ENCODE results near the gene ROPN1L.
A peak's percentile ranks its signal among the peaks of the same experiment; 100 is the strongest.

Gene ROPN1L

GRCh38 chr5:10489810-10490426, 48.2 kb downstream of the ROPN1L start:
- no peak overlapping the region for H2AK5ac ChIP-seq (ENCODE audit: low read length)
- no peak overlapping the region for H3K4ac ChIP-seq (ENCODE audit: low read depth, low read length)
- peaks cover 12% of the 10 kb centered on the region for H3K9me3 ChIP-seq (ENCODE audit: insufficient read depth, low read depth, low read length)
- no peak overlapping the region for H3K23ac ChIP-seq (ENCODE audit: low read length)
- H4K8ac ChIP-seq (ENCODE audit: low read depth, low read length), result no peak overlapping the region
- H2BK12ac ChIP-seq (ENCODE audit: low read length), result no peak overlapping the region
- no peaks in the 10 kb centered on the region for H3K36me3 ChIP-seq (ENCODE audit: control insufficient read depth in 1 of 2, insufficient read depth in 2 of 2, low read length in 2 of 2)
- H3K4me3 ChIP-seq (ENCODE audit: low read depth, low read length), result no peak overlapping the region
- no peak overlapping the region for H3K14ac ChIP-seq (ENCODE audit: low read length)
- H3K27ac ChIP-seq (ENCODE audit: low read depth, low read length), result no peak overlapping the region
- no peak overlapping the region for H2BK5ac ChIP-seq (ENCODE audit: low read depth, low read length, poor library complexity)
- no peak overlapping the region for H2AFZ ChIP-seq (ENCODE audit: insufficient read depth, low read length, poor library complexity)
- no peaks in the 10 kb centered on the region for H3K4me1 ChIP-seq (ENCODE audit: control insufficient read depth in 1 of 2, insufficient read depth in 2 of 2, low read length in 2 of 2)
- H4K91ac ChIP-seq (ENCODE audit: low read depth, low read length), result no peak overlapping the region
- H3K79me2 ChIP-seq (ENCODE audit: control insufficient read depth, insufficient read depth, low read length, poor library complexity), result no peaks in the 10 kb centered on the region
- no CpG with 5 or more reads among the region's 8 CpGs for WGBS (ENCODE audit: extremely low coverage, insufficient coverage, insufficient read length)
- no peak overlapping the region for H3K9ac ChIP-seq (ENCODE audit: low read length)
- no peaks in the 10 kb centered on the region for H3K27me3 ChIP-seq (ENCODE audit: insufficient read depth, low read length)
- H4K12ac ChIP-seq (ENCODE audit: low read depth, low read length), result no peak overlapping the region
- H2BK120ac ChIP-seq (ENCODE audit: insufficient read depth, low read length, poor library complexity), result no peak overlapping the region
- H3K79me1 ChIP-seq (ENCODE audit: low read length), result peaks cover 2% of the 10 kb centered on the region
- no peak overlapping the region for H3K18ac ChIP-seq (ENCODE audit: low read length)
- peak in 1 of 2 donors; percentile 13 for DNase-seq
- no peak overlapping the region for H3K4me2 ChIP-seq (ENCODE audit: low read length)

GRCh38 chr5:10490927-10491672, 49.4 kb downstream of the ROPN1L start:
- Histone ChIP-seq H3K4ac (ENCODE audit: low read depth, low read length) (no peak overlapping the region), H3K14ac (ENCODE audit: low read length) (no peak overlapping the region), H3K79me2 (ENCODE audit: control insufficient read depth, insufficient read depth, low read length, poor library complexity) (no peaks in the 10 kb centered on the region), H3K27me3 (ENCODE audit: insufficient read depth, low read length) (no peaks in the 10 kb centered on the region), H2BK12ac (ENCODE audit: low read length) (no peak overlapping the region), H3K4me3 (ENCODE audit: low read depth, low read length) (no peak overlapping the region), H3K4me2 (ENCODE audit: low read length) (no peak overlapping the region), H3K36me3 (ENCODE audit: control insufficient read depth in 1 of 2, insufficient read depth in 2 of 2, low read length in 2 of 2) (no peaks in the 10 kb centered on the region), H2AK5ac (ENCODE audit: low read length) (no peak overlapping the region), H2BK5ac (ENCODE audit: low read depth, low read length, poor library complexity) (no peak overlapping the region), H4K91ac (ENCODE audit: low read depth, low read length) (no peak overlapping the region), H3K79me1 (ENCODE audit: low read length) (peaks cover 2% of the 10 kb centered on the region), H2AFZ (ENCODE audit: insufficient read depth, low read length, poor library complexity) (no peak overlapping the region), H4K12ac (ENCODE audit: low read depth, low read length) (no peak overlapping the region), H3K23ac (ENCODE audit: low read length) (no peak overlapping the region), H4K8ac (ENCODE audit: low read depth, low read length) (no peak overlapping the region), H3K27ac (ENCODE audit: low read depth, low read length) (no peak overlapping the region), H3K9ac (ENCODE audit: low read length) (no peak overlapping the region), H3K4me1 (ENCODE audit: control insufficient read depth in 1 of 2, insufficient read depth in 2 of 2, low read length in 2 of 2) (no peaks in the 10 kb centered on the region), H2BK120ac (ENCODE audit: insufficient read depth, low read length, poor library complexity) (no peak overlapping the region), H3K18ac (ENCODE audit: low read length) (no peak overlapping the region), H3K9me3 (ENCODE audit: insufficient read depth, low read depth, low read length) (peaks cover 11% of the 10 kb centered on the region)
- no CpG with 5 or more reads among the region's 14 CpGs for WGBS (ENCODE audit: extremely low coverage, insufficient coverage, insufficient read length)
- DNase-seq, result no peak

GRCh38 chr5:10491673-10492026, 50.0 kb downstream of the ROPN1L start:
- H3K36me3 ChIP-seq (ENCODE audit: control insufficient read depth in 1 of 2, insufficient read depth in 2 of 2, low read length in 2 of 2), result no peaks in the 10 kb centered on the region
- no peak overlapping the region for H2BK120ac ChIP-seq (ENCODE audit: insufficient read depth, low read length, poor library complexity)
- no peak overlapping the region for H3K23ac ChIP-seq (ENCODE audit: low read length)
- H3K9me3 ChIP-seq (ENCODE audit: insufficient read depth, low read depth, low read length), result peaks cover 11% of the 10 kb centered on the region
- no peak overlapping the region for H3K4me3 ChIP-seq (ENCODE audit: low read depth, low read length)
- no peak overlapping the region for H3K18ac ChIP-seq (ENCODE audit: low read length)
- H2AFZ ChIP-seq (ENCODE audit: insufficient read depth, low read length, poor library complexity), result no peak overlapping the region
- H3K27me3 ChIP-seq (ENCODE audit: insufficient read depth, low read length), result no peaks in the 10 kb centered on the region
- H4K12ac ChIP-seq (ENCODE audit: low read depth, low read length), result no peak overlapping the region
- H3K4me1 ChIP-seq (ENCODE audit: control insufficient read depth in 1 of 2, insufficient read depth in 2 of 2, low read length in 2 of 2), result no peaks in the 10 kb centered on the region
- H3K4me2 ChIP-seq (ENCODE audit: low read length), result no peak overlapping the region
- H3K9ac ChIP-seq (ENCODE audit: low read length), result no peak overlapping the region
- peaks cover 2% of the 10 kb centered on the region for H3K79me1 ChIP-seq (ENCODE audit: low read length)
- H2BK5ac ChIP-seq (ENCODE audit: low read depth, low read length, poor library complexity), result no peak overlapping the region
- no peak overlapping the region for H2BK12ac ChIP-seq (ENCODE audit: low read length)
- no peak overlapping the region for H3K27ac ChIP-seq (ENCODE audit: low read depth, low read length)
- no peak overlapping the region for H4K91ac ChIP-seq (ENCODE audit: low read depth, low read length)
- no CpG with 5 or more reads among the region's 9 CpGs for whole genome bisulfite sequencing (ENCODE audit: extremely low coverage, insufficient coverage, insufficient read length)
- DNase-seq, result no peak
- no peak overlapping the region for H3K4ac ChIP-seq (ENCODE audit: low read depth, low read length)
- H3K14ac ChIP-seq (ENCODE audit: low read length), result no peak overlapping the region
- H3K79me2 ChIP-seq (ENCODE audit: control insufficient read depth, insufficient read depth, low read length, poor library complexity), result no peaks in the 10 kb centered on the region
- H2AK5ac ChIP-seq (ENCODE audit: low read length), result no peak overlapping the region
- no peak overlapping the region for H4K8ac ChIP-seq (ENCODE audit: low read depth, low read length)

- Histone ChIP-seq H3K27ac (ENCODE audit: low read depth, low read length) (no peak overlapping the region), H3K27me3 (ENCODE audit: insufficient read depth, low read length) (no peaks in the 10 kb centered on the region), H4K91ac (ENCODE audit: low read depth, low read length) (no peak overlapping the region), H2AK5ac (ENCODE audit: low read length) (no peak overlapping the region), H3K23ac (ENCODE audit: low read length) (no peak overlapping the region), H4K12ac (ENCODE audit: low read depth, low read length) (no peak overlapping the region), H3K14ac (ENCODE audit: low read length) (no peak overlapping the region), H3K18ac (ENCODE audit: low read length) (no peak overlapping the region), H3K36me3 (ENCODE audit: control insufficient read depth in 1 of 2, insufficient read depth in 2 of 2, low read length in 2 of 2) (no peaks in the 10 kb centered on the region), H2BK12ac (ENCODE audit: low read length) (no peak overlapping the region), H3K79me1 (ENCODE audit: low read length) (no peaks in the 10 kb centered on the region), H2BK5ac (ENCODE audit: low read depth, low read length, poor library complexity) (no peak overlapping the region), H3K9ac (ENCODE audit: low read length) (no peak overlapping the region), H3K4me3 (ENCODE audit: low read depth, low read length) (no peak overlapping the region), H3K4me1 (ENCODE audit: control insufficient read depth in 1 of 2, insufficient read depth in 2 of 2, low read length in 2 of 2) (no peaks in the 10 kb centered on the region), H3K4me2 (ENCODE audit: low read length) (no peak overlapping the region), H3K4ac (ENCODE audit: low read depth, low read length) (no peak overlapping the region), H2BK120ac (ENCODE audit: insufficient read depth, low read length, poor library complexity) (no peak overlapping the region), H2AFZ (ENCODE audit: insufficient read depth, low read length, poor library complexity) (no peak overlapping the region), H4K8ac (ENCODE audit: low read depth, low read length) (no peak overlapping the region), H3K79me2 (ENCODE audit: control insufficient read depth, insufficient read depth, low read length, poor library complexity) (no peaks in the 10 kb centered on the region), H3K9me3 (ENCODE audit: insufficient read depth, low read depth, low read length) (peaks cover 11% of the 10 kb centered on the region)
- no CpG with 5 or more reads among the region's 4 CpGs for WGBS (ENCODE audit: extremely low coverage, insufficient coverage, insufficient read length)
- DNase-seq, result no peak
Observed at GRCh38 chr5:10493884-10494283, 52.2 kb downstream of the ROPN1L start.
